Breast epithelium (tissue), 3 donors: ENCODE results near the gene RSKR.

Experiments
- CTCF ChIP-seq, 3 donors: fragments of 450-650 bp; IDR thresholded peaks; one replicate each; pipeline ENCODE4 v1.5.1; 2016 to 2017; ENCODE audit warnings: antibody characterized with exemption in 3 of 3, mild to moderate bottlenecking in 3 of 3, moderate library complexity in 3 of 3
- POLR2A ChIP-seq: fragments of 450-650 bp; IDR thresholded peaks from one replicate; pipeline ENCODE4 v1.6.1; 2016; ENCODE audit warnings: antibody characterized with exemption, mild to moderate bottlenecking, moderate library complexity

- no peak for TF ChIP-seq POLR2A
- TF ChIP-seq CTCF (IDR thresholded peaks at IDR 0.05): no peak
These were observed 49.7 kb upstream of the RSKR start for GRCh38 chr17:28663723-28664122.
